GM19025 (cell line): ENCODE measurements around the gene MED28.
"Not testable (repeated sequence)": the region's sequence is repeated elsewhere in the genome, so short reads cannot be mapped to it uniquely, and the experiment has no call there.

Source experiments
- ATAC-seq: cut with Tn5 transposase; IDR thresholded peaks from one replicate; pipeline ENCODE4 v1.9.1; 2021; ENCODE audit warnings: mild to moderate bottlenecking, low read depth, moderate library complexity; ENCODE audit not compliant: unreplicated experiment

Gene MED28

DNA sequence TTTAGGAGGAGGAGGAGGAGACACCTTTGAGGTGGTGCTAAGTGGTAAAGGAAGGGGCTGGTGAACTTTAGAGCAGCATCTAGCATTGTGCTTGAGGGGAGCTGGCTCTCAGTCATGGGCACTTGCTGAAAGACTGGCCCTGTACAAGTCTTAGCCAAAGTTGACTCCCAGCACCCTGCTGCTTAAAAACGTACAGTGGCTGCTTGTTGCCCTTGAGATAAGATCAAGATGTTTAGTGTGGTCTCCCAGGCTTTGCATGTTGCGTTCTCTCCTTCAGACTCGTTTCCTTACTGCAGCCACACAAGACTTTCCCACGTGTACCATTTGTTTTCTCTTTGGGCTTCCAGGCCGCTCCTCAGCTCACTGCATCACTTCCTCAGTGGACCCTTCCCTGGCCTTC is 1.8 kb downstream of the MED28 start:
- no peak for ATAC-seq

GRCh38 chr4:17618926-17619325 is 4.5 kb downstream of the MED28 start:
- ATAC-seq: no peak

DNA sequence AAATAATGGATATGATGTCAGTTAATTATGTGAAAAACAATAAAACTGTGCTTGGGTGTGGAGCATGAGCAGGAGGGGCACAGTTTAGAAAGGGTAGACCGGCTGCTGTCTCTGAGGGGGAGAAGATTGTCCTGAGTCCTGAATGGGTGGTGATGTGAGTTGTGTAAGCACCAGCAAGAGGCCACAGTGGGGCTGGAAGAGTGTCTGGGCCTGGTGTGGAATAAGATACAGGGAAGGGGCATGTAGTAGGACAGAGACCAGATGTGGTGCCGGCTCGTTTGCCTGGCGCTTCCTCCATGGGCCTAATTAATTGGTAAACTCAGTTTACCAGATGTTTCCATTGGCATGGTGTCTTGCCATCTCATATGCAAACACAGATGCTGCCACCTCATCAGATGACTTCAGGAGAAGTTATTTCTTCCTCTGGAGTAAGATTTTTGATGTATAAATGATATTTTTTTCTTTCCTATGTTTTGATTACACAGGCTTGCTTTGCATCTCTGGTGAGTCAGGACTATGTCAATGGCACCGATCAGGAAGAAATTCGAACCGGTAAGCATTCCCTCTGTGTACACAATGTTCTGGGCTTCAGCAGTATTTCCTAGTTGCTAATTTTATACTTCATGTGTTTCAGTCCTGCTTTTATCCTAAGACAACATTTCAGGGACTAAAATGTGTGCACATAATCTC is 5.1 kb downstream of the MED28 start:
- ATAC-seq: no peak

DNA sequence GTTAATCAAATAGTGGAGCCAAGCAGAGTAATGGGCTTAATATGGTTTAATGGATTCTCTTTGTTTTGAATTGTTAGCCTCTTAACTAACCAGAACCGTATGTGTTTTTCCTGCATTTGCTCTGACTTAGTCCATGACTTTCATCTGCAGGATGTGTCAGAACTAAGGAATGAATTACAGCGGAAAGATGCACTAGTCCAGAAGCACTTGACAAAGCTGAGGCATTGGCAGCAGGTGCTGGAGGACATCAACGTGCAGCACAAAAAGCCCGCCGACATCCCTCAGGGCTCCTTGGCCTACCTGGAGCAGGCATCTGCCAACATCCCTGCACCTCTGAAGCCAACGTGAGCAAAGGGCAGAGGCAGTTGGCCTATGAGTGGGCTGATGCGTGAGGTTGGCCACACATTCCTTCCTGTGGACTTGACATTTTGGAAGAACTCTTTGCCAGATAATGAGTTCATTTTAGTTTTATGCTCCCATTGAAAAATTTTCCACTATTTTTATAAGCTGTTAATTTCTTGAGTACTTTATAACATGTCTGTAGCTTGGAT is 9.1 kb downstream of the MED28 start:
- ATAC-seq: no peak

DNA sequence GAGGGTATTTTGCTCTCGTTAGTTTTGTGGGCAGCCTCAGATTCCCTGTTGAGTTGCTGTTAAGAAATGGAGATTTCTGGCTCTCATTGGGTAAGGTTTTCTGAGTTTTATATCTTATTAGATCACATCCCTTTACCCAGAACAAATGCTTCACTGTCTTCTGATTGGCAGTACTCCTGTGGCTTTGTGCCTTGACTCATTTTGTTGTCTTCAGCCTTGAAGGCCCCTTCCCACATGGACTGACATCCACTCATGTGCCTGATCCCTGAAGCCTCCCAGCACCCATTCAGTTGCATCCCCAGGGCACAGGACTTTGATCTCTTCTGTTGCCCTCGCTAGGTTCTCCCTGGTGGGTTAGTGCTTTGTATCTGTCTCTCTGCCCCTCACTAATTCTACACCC is 10.4 kb downstream of the MED28 start:
- ATAC-seq: no peak

DNA sequence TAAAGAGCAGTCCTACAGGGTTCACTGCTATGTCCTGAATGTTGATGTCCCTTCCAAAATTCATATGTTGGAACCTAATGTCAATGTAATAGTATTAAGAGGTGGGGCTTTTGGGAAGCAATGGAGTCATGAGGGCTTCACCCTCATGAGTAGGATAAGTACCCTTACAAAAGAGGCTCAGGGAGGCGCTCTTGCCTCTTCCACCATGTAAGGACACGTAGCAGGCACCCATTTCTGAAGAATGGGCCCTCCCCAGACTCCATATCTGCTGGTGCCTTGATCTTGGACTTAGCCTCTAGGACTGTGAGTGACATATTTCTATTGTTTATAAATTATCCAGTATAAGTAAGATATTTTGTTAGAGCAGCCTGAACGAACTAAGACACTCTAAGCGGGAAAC is 15.8 kb downstream of the MED28 start:
- ATAC-seq: no peak

DNA sequence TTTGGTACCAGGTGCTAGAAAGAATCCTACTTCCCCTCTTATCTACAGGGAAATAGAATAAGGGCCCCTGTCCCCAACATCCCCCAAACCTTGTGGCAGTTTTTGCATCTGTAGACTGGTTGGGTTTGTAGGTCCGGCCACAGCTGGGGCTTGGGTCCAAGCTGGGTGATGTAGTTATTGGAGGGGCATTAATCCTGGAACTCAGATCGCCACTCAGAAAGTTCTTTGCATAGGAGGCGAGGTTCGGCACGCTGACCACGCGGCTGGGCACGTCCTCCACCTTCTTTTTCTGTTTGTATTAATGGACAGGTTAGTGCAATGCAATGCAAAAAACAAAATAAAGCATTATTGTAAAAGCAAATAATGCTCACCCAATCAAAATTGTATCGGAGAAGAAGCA is 19.2 kb downstream of the MED28 start:
- no peak for ATAC-seq

GRCh38 chr4:17635056-17635455 is 20.6 kb downstream of the MED28 start:
- ATAC-seq: no peak

DNA sequence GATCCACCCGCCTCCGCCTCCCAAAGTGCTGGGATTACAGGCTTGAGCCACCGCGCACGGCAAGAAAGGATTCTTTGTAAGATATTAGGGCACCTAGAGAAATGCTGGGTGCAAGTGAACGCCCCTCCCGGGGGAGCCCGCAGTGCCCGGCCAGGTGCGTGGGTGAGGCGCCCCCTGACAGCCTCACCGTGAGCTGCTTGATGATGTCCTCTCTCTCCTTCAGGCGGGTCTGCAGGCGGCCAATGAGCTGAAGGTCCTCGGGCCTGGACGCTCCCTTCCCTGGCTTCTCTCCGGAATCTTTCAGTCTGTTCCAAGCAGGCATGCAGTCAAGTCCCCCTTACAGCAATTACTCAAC is 21.9 kb downstream of the MED28 start:
- no peak for ATAC-seq

DNA sequence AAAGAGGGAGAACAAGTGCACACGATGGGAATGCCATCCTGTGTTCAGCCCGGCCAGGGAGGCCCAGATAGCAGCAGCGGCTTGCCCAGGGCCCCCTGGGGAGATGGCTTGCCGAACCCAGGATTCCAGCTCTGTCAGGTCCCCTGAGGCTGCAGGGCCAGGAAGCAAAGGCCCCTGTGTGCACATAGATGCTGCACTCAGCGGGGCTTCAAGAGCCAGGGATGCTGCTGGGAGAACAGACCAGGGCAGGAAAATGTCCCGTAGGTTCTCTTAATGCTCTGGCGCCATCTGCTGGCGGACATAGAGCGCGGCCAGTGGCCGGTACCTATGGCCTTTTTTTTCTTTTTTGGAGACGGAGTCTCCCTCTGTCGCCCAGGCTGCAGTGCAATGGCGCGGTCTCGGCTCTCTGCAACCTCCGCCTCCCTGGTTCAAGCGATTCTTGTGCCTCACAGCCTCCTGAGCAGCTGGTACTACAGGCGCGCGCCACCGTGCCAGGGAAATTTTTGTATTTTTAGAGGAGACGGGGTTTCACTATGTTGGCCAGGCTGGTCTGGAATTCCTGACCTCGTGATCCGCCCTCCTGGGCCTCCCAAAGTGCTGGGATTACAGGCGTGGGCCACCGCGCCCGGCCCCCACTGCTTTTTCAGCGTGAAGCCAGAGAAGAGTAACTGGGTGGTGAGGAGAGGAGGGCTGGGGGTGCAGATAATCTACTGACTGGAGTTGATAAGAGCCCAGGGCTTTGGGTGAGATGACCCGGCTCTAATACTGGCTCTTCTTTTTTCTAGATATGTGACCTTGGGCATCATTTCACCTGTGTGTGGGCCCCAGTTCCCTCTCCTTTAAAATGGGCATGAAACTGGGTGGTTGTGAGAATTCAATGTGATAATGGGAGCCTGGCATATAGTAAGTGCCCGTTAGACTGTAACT is 22.5 kb downstream of the MED28 start:
- no peak for ATAC-seq

DNA sequence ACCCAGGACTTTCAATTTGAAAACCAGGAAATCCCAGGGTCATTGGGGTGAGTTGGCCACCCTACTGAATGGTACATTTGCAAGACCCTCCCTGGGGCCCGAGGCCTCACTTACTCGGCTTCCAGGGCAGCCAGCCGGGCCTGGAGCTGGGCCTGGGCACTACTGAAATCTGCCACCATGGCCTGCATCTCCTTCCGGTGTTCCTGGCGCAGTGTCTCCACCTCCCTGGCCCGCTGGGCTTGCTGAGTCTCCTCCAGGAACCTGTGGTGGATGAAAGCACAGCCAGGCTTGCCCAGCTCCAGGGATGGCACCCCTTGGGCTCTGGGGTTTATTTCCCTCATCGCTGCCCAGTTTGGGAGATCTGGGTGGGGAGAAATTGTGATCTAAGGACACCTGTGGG is 24.7 kb downstream of the MED28 start:
- ATAC-seq: no peak

DNA sequence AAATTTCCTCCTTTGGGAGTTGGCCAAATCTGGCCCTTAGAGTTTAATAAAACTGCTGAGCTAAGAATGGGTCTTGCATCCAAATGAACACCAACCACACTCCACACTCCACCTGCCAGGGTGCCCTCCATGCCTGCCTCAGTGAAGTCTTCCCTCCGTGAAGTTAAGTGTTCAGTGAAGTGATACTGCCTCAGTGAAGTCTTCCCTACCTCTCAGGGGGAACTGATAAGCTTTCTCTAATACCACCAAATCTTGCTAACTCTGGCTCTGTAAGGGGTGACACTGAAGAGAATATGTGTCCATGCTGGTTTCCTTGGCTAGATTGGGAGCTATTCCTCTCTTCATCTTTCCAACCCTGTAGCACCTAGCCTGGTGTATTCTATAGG is 27.9 kb downstream of the MED28 start:
- no peak for ATAC-seq

DNA sequence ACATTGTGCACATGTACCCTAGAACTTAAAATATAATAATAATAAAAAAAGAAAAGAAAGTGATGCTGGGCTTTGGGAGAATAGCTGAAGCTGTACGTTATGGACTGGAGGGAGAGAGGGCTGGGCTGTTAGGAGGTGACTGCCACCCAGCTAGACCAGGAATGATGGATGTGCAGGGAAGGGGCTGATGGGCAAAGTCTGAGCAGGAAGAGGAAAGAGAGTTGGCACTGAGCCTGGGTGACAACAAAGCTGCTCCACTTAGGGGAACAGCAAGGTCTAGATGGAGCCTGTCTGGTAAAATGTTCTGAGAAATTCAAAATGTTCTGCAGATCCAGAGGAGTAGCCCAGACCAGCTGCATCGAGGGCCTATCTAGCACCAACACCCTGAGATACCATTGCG is 32.3 kb downstream of the MED28 start:
- no peak for ATAC-seq

DNA sequence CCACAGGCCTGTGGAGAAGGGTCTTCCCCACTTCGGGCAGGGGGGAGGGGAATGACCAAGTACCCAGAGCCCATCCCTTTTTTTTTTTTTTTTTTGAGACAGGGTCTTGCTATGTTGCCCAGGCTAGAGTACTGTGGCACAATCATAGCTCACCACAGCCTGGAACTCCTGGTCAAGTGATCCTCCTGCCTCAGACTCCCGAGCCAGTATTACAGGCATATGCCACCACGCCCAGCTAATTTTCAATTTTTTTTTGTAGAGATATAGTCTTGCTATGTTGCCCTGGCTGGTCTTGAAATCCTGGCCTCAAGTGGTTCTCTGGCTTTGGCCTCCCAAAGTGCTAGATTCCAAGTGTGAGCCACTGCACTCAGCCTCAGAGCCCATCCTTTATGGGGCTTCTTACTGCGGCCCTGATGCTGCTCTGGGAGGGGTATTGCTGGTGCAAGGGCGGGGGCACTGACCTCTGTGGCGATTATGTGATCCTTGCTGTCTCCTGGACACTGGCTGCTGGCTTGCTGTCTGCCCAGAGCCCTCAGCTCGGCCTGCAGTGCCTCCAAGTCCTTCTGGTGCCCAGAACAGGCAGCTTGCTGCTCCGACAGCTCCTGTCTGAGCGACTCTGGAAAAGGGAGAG is 32.9 kb downstream of the MED28 start:
- no peak for ATAC-seq

DNA sequence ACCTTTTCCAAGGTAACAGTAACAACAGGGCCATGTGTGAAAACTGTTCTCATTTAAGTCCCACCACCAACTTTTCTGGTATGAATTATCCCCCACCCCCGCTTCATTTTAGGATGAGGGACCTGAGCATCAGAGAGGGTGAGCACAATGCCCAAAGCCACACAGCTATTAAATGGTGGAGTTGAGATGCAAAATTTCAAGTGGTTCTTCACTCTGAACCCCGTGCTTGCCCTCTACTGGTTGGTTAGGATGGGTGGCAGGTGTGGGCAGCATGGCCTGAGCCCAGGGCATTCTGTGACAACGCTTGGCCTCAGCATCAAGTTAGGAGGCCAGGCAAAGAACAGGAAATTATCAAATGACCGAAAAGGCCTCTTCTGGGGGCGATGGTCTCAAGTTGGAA is 33.5 kb downstream of the MED28 start:
- no peak for ATAC-seq

DNA sequence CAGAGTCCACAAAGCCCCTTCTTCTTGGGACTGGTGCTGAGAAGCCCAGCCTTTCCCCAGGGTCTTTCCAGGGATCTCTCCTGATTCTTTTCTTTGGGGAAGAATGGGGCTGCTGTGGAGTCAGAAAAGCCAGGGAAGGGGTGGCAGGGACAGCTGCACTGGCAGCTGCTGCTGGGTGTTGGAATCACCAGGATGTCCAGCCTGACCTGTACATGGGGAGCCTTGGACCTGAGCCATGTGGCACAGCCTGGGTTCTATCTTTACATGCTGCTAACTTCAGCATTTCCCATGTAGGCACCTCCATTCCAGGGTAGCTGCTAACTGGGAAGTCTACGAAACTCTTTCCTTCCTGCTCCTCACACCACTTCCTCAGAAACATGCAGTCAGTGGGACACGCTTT is 36.0 kb downstream of the MED28 start:
- ATAC-seq: no peak

DNA sequence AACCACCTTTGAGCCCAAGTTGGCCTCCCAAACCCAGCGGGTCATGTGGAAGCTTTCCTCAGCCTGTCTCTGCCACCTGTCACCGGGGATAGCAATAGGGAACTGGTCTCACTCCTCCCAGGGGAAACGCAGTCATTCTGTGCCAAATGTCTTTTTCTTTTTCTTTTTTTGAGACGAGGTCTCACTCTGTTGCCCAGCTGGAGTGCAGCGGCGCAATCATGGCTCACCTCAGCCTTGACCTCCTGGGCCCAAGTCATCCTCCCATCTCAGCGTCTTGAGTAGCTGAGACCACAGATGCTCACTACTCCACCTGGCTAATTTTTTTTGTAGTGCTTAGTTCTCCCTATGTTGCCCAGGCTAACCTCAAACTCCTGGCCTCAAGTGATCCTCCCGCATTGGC is 40.3 kb downstream of the MED28 start:
- ATAC-seq: no peak

DNA sequence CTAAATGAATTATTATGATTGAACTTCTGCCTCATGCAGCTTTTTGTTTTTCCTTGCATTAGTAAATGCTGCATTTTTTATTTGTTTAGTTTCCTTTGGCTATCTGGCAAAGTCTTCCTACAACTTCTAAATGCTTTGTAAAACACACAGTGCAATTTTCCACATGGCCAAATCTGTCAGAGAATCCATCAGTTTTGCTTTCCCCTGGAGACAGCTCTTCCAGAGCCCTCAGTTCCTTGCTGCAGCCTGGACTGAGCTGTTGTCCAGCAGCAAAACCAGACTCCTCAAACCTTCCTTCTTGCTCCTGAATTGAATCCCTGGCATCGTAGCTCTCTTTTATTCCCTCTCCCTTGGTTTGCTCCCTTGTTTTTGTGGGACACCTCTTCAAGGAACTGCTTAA is 42.6 kb downstream of the MED28 start:
- ATAC-seq: no peak

DNA sequence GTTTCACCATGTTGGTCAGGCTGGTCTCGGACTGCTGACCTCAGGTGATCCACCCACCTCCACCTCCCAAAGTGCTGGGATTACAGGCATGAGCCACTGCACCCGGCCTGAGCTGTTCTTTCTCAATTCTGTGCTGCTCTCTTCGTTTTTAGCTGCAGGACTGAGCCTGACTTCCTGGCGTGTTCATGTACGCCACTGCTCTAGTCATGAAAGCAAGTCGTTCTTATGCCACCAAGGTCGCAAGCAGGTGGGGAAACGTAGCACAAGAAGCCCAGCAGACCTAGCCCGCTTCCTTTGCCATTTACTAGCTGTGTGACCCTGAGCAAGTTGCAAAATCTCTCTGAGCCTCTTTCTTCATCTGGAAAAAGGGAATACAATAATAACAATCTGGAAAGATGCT is 43.4 kb downstream of the MED28 start:
- ATAC-seq: no peak

DNA sequence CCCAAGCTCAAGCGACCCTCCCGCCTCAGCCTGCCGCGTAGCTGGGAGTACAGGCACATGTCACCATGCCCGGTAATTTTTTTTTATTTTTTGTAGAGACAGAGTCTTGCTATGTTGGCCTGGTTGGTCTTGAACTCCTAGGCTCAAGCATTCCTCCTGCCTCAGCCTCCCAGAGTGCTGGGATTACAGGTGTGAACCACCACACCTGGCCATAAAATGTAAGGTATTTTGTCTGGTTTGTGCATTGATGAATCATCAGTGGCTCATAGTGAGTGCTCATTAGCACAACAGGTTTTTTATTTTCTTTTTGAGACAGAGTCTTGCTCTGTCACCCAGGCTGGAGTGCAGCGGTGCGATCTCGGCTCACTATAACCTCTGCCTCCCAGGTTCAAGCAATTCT is 44.8 kb downstream of the MED28 start:
- ATAC-seq: not testable (repeated sequence)

- no peak for ATAC-seq
These were observed 48.3 kb downstream of the MED28 start for GRCh38 chr4:17662694-17663093.
